K562 (cell line): ENCODE measurements around the gene MRPL10. TPM values are rescaled to one million over a fixed set of nuclear protein-coding genes. Genes with fewer than 3 reads are reported as not detected.

Source experiments
- ATAC-seq: fragments of 200-7000 bp; cut with Tn5 transposase; 3 replicates; pipeline ENCODE4 v1.9.1; 2020; ENCODE audit warnings: moderate library complexity
- BruUV-seq: library from RNA; stranded (reverse); fragments of 400-500 nt; replicated peaks from 2 replicates; lab custom pipeline; 2021; lab: Mats Ljungman, UMichigan
- CTCF ChIA-PET: fragments of 300-600 bp; formaldehyde crosslinking; extraction: SDS; loops from one replicate; lab custom pipeline; 2021; ENCODE audit warnings: low intra/inter-chr PET ratio; lab: Yijun Ruan, JAX
- POLR2A ChIA-PET: fragments of 300-600, 350-650 bp; sonication (Branson Sonifier 250); formaldehyde crosslinking; extraction: SDS; loops from one replicate; lab custom pipeline; 2021; ENCODE audit warnings: antibody characterized with exemption, inconsistent platforms; lab: Yijun Ruan, JAX
- DNase-seq, 4 experiments: peaks; one replicate each; pipeline versions ENCODE4 v3.0.0 to v3.0.0-alpha.2; 2011 to 2018; ENCODE audit warnings: low spot score in 3 of 4, mixed read lengths in 3 of 4; ENCODE audit errors: extremely low read depth in 1 of 4
- FAIRE-seq: peaks from 2 replicates; lab custom pipeline; 2011; peaks lifted over from hg19 to GRCh38; lab: Jason Lieb, UNC
- H2AFZ ChIP-seq: 2 replicates; pipeline ENCODE4 v1.6.0; 2011; ENCODE audit warnings: low read depth, low read length, control low read depth, inconsistent platforms
- H3K27ac ChIP-seq: fragments of 200-600 bp; 3 replicates; pipeline ENCODE4 v1.8.0; 2011; ENCODE audit warnings: low read depth, mild to moderate bottlenecking, control low read depth, inconsistent platforms, low read length, moderate library complexity, mixed read lengths; ENCODE audit errors: extremely low read depth
- H3K27me3 ChIP-seq, 2 experiments: fragments of 300-600 bp in 1 of 2; 2 replicates in 1 of 2; 3 replicates in 1 of 2; pipeline versions ENCODE4 v1.6.0 to v1.8.0; 2011; ENCODE audit warnings: inconsistent platforms in 2 of 2, low read length in 2 of 2, mild to moderate bottlenecking in 1 of 2, mixed read lengths in 1 of 2, moderate library complexity in 1 of 2; ENCODE audit not compliant: control insufficient read depth in 2 of 2, insufficient read depth in 2 of 2
- H3K36me3 ChIP-seq: fragments of 300-600 bp; 3 replicates; pipeline ENCODE4 v1.8.0; 2011; ENCODE audit warnings: mild to moderate bottlenecking, low read length, inconsistent platforms; ENCODE audit not compliant: control insufficient read depth, insufficient read depth
- H3K4me1 ChIP-seq, 2 experiments: fragments of 200-600 bp in 1 of 2; replicated peaks in 1 of 2; 2 replicates in 1 of 2; 3 replicates in 1 of 2; pipeline versions ENCODE4 v1.5.1 to v1.8.0; 2011; ENCODE audit warnings: inconsistent platforms in 2 of 2, low read length in 2 of 2, mild to moderate bottlenecking in 1 of 2, mixed read lengths in 1 of 2, moderate library complexity in 1 of 2; ENCODE audit not compliant: control insufficient read depth in 2 of 2, insufficient read depth in 2 of 2
- H3K4me2 ChIP-seq: 2 replicates; pipeline ENCODE4 v1.6.1; 2011; ENCODE audit warnings: low read length, control low read depth, inconsistent platforms, mixed read lengths; ENCODE audit not compliant: insufficient read depth
- H3K4me3 ChIP-seq: fragments of 200-600 bp; sonication (generic), shearing (Covaris generic); 2 replicates; pipeline ENCODE4 v1.5.1; 2016; ENCODE audit warnings: control low read depth, inconsistent platforms
- H3K79me2 ChIP-seq: fragments of 200-600 bp; 3 replicates; pipeline ENCODE4 v1.8.0; 2011; ENCODE audit warnings: low read length, inconsistent platforms; ENCODE audit not compliant: control insufficient read depth, insufficient read depth
- H3K9ac ChIP-seq, 2 experiments: 2 replicates each; pipeline versions ENCODE4 v1.6.0 to v1.6.1; 2011; ENCODE audit warnings: low read depth in 2 of 2, low read length in 2 of 2, control low read depth in 1 of 2, inconsistent platforms in 1 of 2, mild to moderate bottlenecking in 1 of 2, mixed read lengths in 1 of 2; ENCODE audit not compliant: insufficient read depth in 1 of 2
- H3K9me1 ChIP-seq: one replicate; pipeline ENCODE4 v1.6.0; 2011; ENCODE audit warnings: inconsistent platforms, mild to moderate bottlenecking, low read length, moderate library complexity; ENCODE audit not compliant: control insufficient read depth, insufficient read depth
- H3K9me3 ChIP-seq: replicated peaks from 2 replicates; pipeline ENCODE4 v1.5.1; 2011; ENCODE audit warnings: low read depth, low read length, inconsistent platforms; ENCODE audit not compliant: control insufficient read depth, insufficient read depth
- H4K20me1 ChIP-seq: replicated peaks from 2 replicates; pipeline ENCODE4 v1.6.1; 2011; ENCODE audit warnings: low read length, inconsistent platforms, mixed read lengths; ENCODE audit not compliant: control insufficient read depth, insufficient read depth
- CTBP1 ChIP-seq: fragments of 450-650 bp; IDR thresholded peaks from 2 replicates; pipeline ENCODE4 v1.6.1; 2016; ENCODE audit warnings: borderline replicate concordance
- EZH2 ChIP-seq: IDR thresholded peaks from 2 replicates; pipeline ENCODE4 v1.6.1; 2012; ENCODE audit warnings: low read depth, mild to moderate bottlenecking, inconsistent platforms, low read length, borderline replicate concordance
- FOXK1 ChIP-seq: sonication (generic); formaldehyde crosslinking; IDR thresholded peaks from 2 replicates; pipeline ENCODE4 v1.8.0; 2022; ENCODE audit warnings: missing genetic modification reagents, mild to moderate bottlenecking, borderline replicate concordance
- GATA2 ChIP-seq: sonication (generic); formaldehyde crosslinking; IDR thresholded peaks from 2 replicates; pipeline ENCODE4 v1.4.0; 2020; ENCODE audit warnings: mild to moderate bottlenecking, missing genetic modification reagents
- JUN ChIP-seq, 2 experiments: sonication (generic) in 1 of 2; formaldehyde crosslinking in 1 of 2; IDR thresholded peaks; 2 replicates each; pipeline versions ENCODE4 v1.6.1 to v1.8.0; 2012 to 2022; ENCODE audit warnings: borderline replicate concordance in 2 of 2, mild to moderate bottlenecking in 2 of 2, improper control_type of control experiment in 1 of 2, low read depth in 1 of 2, low read length in 1 of 2, missing genetic modification reagents in 1 of 2
- L3MBTL2 ChIP-seq: fragments of 450-650 bp; IDR thresholded peaks from 2 replicates; pipeline ENCODE4 v1.6.1; 2016; ENCODE audit warnings: mild to moderate bottlenecking, moderate library complexity
- RAD21 ChIP-seq, 2 experiments: fragments of 250-450 bp in 1 of 2; fragments of 450-650 bp in 1 of 2; sonication (Bioruptor Pico) in 1 of 2; formaldehyde crosslinking in 1 of 2; IDR thresholded peaks in 1 of 2; conservative IDR thresholded peaks in 1 of 2; 2 replicates each; pipeline versions ENCODE4 v1.4.0 to v1.8.0; 2020 to 2022; ENCODE audit warnings: mild to moderate bottlenecking in 2 of 2, moderate library complexity in 1 of 2
- SMC3 ChIP-seq: conservative IDR thresholded peaks from 2 replicates; pipeline ENCODE4 v1.6.1; 2011; ENCODE audit warnings: low read depth, low read length, improper control_type of control experiment; ENCODE audit not compliant: insufficient read depth
- USF1 ChIP-seq: sonication (generic); formaldehyde crosslinking; IDR thresholded peaks from 2 replicates; pipeline ENCODE4 v1.9.0; 2022; ENCODE audit warnings: mild to moderate bottlenecking, missing genetic modification reagents
- WGBS: fragments of 100-300 bp; shearing (Covaris generic); methylation state at CpG from one replicate; pipeline ENCODE4 v1.1.6; 2016; ENCODE audit warnings: low coverage, mixed read lengths; ENCODE audit not compliant: insufficient coverage; ENCODE audit errors: missing lambda C conversion rate; 5-methylcytosine and 5-hydroxymethylcytosine counted together
- in situ Hi-C: fragments of 300-500 bp; cut with MboI; formaldehyde crosslinking; loops from 4 replicates; pipeline ENCODE4 v1.15.0; 2018; ENCODE audit warnings: inconsistent platforms, mixed read lengths
- intact Hi-C: fragments of 100-400 bp; cut with micrococcal nuclease; formaldehyde crosslinking; loops from 2 replicates; pipeline ENCODE4 v1.14.2; 2022
- polyA plus RNA-seq, 8 experiments: library from polyadenylated mRNA; depleted of rRNA in 4 of 8; stranded (reverse) in 5 of 8; unstranded in 3 of 8; fragments of >200 nt; fragmentation: Nextera tagmentation in 2 of 8; fragmentation: Illumina TruSeq in 1 of 8; extraction: Ambion mirVana in 2 of 8; extraction: Trizol in 1 of 8; gene quantifications; 2 replicates each; pipeline versions ENCODE4 v1.2.1 to v1.2.3, GENCODE V29; 2011 to 2014; ENCODE audit warnings: inconsistent platforms in 1 of 8, missing spikeins in 1 of 8
- total RNA-seq, 7 experiments: library from RNA; depleted of rRNA in 6 of 7; stranded (reverse); fragments of >200 nt in 6 of 7; fragmentation: Illumina TruSeq in 2 of 7; extraction: Trizol in 2 of 7; gene quantifications; 2 replicates each; pipeline versions ENCODE4 v1.2.1 to v1.2.3, GENCODE V29; 2011 to 2021; ENCODE audit warnings: low replicate concordance in 1 of 7
- TF ChIP-seq, protein P1 (sequence below), 2 experiments: fragments of 450-650 bp; formaldehyde crosslinking in 1 of 2; IDR thresholded peaks; 2 replicates each; pipeline versions ENCODE4 v1.4.0 to v1.6.1; 2014 to 2020; ENCODE audit warnings: mild to moderate bottlenecking in 2 of 2, borderline replicate concordance in 1 of 2, low read depth in 1 of 2

Gene MRPL10
- total and polyA plus RNA-seq, 9 of the 15 experiments (the other 6 are each of a cell fraction or from before 2014, with no cell fraction given), result 27.8 to 105 (median 67.3) TPM

GRCh38 chr17:47802341-47803022, 28.9 kb downstream of the MRPL10 start:
- FAIRE-seq, result peak; percentile 94
- no peak for TF ChIP-seq EZH2
- TF ChIP-seq FOXK1 (CRISPR knock-in tag), result no peak
- TF ChIP-seq, protein P1, sequence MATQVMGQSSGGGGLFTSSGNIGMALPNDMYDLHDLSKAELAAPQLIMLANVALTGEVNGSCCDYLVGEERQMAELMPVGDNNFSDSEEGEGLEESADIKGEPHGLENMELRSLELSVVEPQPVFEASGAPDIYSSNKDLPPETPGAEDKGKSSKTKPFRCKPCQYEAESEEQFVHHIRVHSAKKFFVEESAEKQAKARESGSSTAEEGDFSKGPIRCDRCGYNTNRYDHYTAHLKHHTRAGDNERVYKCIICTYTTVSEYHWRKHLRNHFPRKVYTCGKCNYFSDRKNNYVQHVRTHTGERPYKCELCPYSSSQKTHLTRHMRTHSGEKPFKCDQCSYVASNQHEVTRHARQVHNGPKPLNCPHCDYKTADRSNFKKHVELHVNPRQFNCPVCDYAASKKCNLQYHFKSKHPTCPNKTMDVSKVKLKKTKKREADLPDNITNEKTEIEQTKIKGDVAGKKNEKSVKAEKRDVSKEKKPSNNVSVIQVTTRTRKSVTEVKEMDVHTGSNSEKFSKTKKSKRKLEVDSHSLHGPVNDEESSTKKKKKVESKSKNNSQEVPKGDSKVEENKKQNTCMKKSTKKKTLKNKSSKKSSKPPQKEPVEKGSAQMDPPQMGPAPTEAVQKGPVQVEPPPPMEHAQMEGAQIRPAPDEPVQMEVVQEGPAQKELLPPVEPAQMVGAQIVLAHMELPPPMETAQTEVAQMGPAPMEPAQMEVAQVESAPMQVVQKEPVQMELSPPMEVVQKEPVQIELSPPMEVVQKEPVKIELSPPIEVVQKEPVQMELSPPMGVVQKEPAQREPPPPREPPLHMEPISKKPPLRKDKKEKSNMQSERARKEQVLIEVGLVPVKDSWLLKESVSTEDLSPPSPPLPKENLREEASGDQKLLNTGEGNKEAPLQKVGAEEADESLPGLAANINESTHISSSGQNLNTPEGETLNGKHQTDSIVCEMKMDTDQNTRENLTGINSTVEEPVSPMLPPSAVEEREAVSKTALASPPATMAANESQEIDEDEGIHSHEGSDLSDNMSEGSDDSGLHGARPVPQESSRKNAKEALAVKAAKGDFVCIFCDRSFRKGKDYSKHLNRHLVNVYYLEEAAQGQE (IDR thresholded peaks at IDR 0.05; ENCODE audit: borderline replicate concordance), result peak; percentile 47; the same call in 1 of the 2 replicates
- TF ChIP-seq, protein P1 (CRISPR knock-in tag; IDR thresholded peaks at IDR 0.05; ENCODE audit: low read depth), result no peak
- TF ChIP-seq SMC3, result peak; percentile 49; the same call in 1 of the 2 replicates
- peak; percentile 40 to 64 for TF ChIP-seq RAD21 (CRISPR knock-in tag; conservative IDR thresholded peaks at IDR 0.05 in 1 of 2, IDR thresholded peaks at IDR 0.05 in 1 of 2)
- no peak for TF ChIP-seq JUN (IDR thresholded peaks at IDR 0.05; ENCODE audit: borderline replicate concordance, low read depth, low read length)
- 0 out of 2 replicates have a peak, but pooled peaks have one; percentile 26 for TF ChIP-seq JUN (CRISPR knock-in tag; IDR thresholded peaks at IDR 0.05; ENCODE audit: borderline replicate concordance)
- TF ChIP-seq USF1 (CRISPR knock-in tag), result peak; percentile 43; the same call in 1 of the 2 replicates
- TF ChIP-seq L3MBTL2, result no peak
- no peak for TF ChIP-seq GATA2 (CRISPR knock-in tag)
- 0 out of 2 replicates have a peak, but pooled peaks have one; percentile 52 for TF ChIP-seq CTBP1

More at GRCh38 chr17:47802341-47803022, 28.9 kb downstream of the MRPL10 start:
- Histone ChIP-seq H3K27ac (no peak overlapping the region), H2AFZ (no peak overlapping the region), H3K9me3 (no peaks in the 10 kb centered on the region), H3K4me1 (peaks cover 0 to 6% of the 10 kb centered on the region in 2 experiments; a peak in 1 of 5 replicates), H3K4me3 (no peak overlapping the region), H3K9me1 (no peaks in the 10 kb centered on the region), H4K20me1 (peaks cover 16% of the 10 kb centered on the region; the same call in 1 of the 2 replicates), H3K27me3 (peaks cover 0 to 29% of the 10 kb centered on the region in 2 experiments; a peak in 3 of 5 replicates), H3K79me2 (no peaks in the 10 kb centered on the region), H3K4me2 (no peak overlapping the region), H3K36me3 (peaks cover 2% of the 10 kb centered on the region; the same call in 1 of the 3 replicates), H3K9ac (no peak overlapping the region)
- intact Hi-C loops (loop anchor here (1.0 to 5.0 kb wide), 2 partner anchors 26 to 105 kb away; no protein-coding TSS in a partner anchor), in situ Hi-C loops (no loop called here)
- ATAC-seq (peak; percentile 95), DNase-seq (peak; percentile 59 to 68 (median 63))
- 9% methylated on average over 8 of the region's 9 CpGs for WGBS
- BruUV-seq, result no TSS peak
- ChIA-PET CTCF (interaction anchor here (0.6 to 1.2 kb wide), 3 partner anchors 26 to 103 kb away, joined by 3 to 6 read pairs (median 4); no protein-coding TSS in a partner anchor), POLR2A (interaction anchor here (0.6 to 1.4 kb wide), 5 partner anchors 18 to 919 kb away, joined by 3 to 5 read pairs (median 4); partner anchors contain the start of genes LRRC46, MRPL10 and OSBPL7)
